Activated T-helper 2 cell treated with anti-CD3 and anti-CD28 coated beads, Interferon-gamma antibody, Interleukin-2, Interleukin-4, amounts not matched to agents 10 μg/mL and 5 μg/mL and 100 μg/mL, durations not matched to agents 14 hours and 24 hours and 36 hours (primary cell): ENCODE data around the gene FCRL6. TPM values are rescaled to one million over a fixed set of nuclear protein-coding genes. Genes with fewer than 3 reads are reported as not detected.
A peak's percentile ranks its signal among the peaks of the same experiment; 100 is the strongest.

Experiments
- DNase-seq: peaks from one replicate; pipeline ENCODE4 v3.0.0; 2021; ENCODE audit warnings: low spot score
- H3K27ac Mint-ChIP-seq: one replicate; pipeline ENCODE4 v1.8.0; 2021; ENCODE audit warnings: mixed read lengths
- H3K27me3 Mint-ChIP-seq: one replicate; pipeline ENCODE4 v1.8.0; 2021; ENCODE audit warnings: low read depth, mixed read lengths
- H3K36me3 Mint-ChIP-seq: one replicate; pipeline ENCODE4 v1.8.0; 2021; ENCODE audit warnings: low read depth, mixed read lengths
- H3K4me1 Mint-ChIP-seq: one replicate; pipeline ENCODE4 v1.8.0; 2021; ENCODE audit warnings: low read depth, mixed read lengths
- H3K4me3 Mint-ChIP-seq: one replicate; pipeline ENCODE4 v1.8.0; 2021; ENCODE audit warnings: low read depth, mild to moderate bottlenecking, moderate library complexity, mixed read lengths
- H3K9me3 Mint-ChIP-seq: one replicate; pipeline ENCODE4 v1.8.0; 2021; ENCODE audit warnings: mixed read lengths
- intact Hi-C: fragments of 100-400 bp; cut with micrococcal nuclease; formaldehyde crosslinking; loops from one replicate; pipeline ENCODE4 v1.15.1; 2023
- total RNA-seq: library from RNA; stranded (reverse); gene quantifications from 2 replicates; pipeline ENCODE4 v1.2.3, GENCODE V29; 2022

FCRL6 gene
- total RNA-seq, 1 donor from 2014 or later, result not detected

DNA sequence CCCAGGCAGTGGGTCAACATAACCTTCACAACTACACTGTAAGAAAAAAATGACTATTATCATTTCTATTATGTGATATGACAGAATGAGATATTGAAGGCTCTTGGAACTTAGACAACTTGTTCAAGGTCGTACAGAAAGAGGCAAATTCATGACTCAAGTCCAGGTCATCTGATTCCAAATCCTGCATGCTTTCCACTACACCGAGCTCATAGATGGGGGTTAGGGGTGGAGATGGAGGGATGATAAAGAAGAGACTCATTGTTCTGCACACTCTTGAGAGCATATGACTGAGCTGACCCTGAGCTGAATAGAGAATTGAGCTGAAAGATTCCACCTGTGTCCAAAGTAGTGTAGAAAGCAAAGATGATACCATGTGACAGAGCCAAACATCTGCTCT, 2.8 kb downstream of the FCRL6 start:
- Mint-ChIP-seq H3K9me3 (no peaks in the 10 kb centered on the region), H3K4me1 (peaks cover 8% of the 10 kb centered on the region)
- intact Hi-C loops, result no loop called here

DNA sequence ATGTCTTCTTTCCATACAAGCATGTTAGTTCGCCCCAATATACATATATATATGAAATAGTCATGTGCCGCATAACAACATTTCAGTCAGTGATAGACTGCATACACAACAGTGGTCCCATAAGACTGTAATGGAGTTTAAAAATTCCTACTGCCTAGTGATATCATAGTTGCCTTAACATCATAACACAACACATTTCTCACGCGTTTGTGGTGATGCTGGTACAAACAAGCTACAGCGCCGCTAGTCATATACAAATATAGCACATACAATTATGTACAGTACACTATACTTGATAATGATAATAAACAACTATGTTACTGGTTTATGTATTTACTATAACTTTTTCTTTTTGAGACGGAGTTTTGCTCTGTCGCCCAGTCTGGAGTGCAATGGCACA, 13.8 kb downstream of the FCRL6 start:
- H3K27me3 Mint-ChIP-seq, result peaks cover 18% of the 10 kb centered on the region
- no peak overlapping the region for H3K27ac Mint-ChIP-seq
- H3K4me3 Mint-ChIP-seq, result no peak overlapping the region
- H3K36me3 Mint-ChIP-seq, result no peaks in the 10 kb centered on the region
- DNase-seq, result no peak
- H3K9me3 Mint-ChIP-seq, result no peaks in the 10 kb centered on the region
- no peaks in the 10 kb centered on the region for H3K4me1 Mint-ChIP-seq
- intact Hi-C loops, result no loop called here

More for the DNA sequence above, 2.8 kb downstream of the FCRL6 start:
- Mint-ChIP-seq H3K27ac (no peak overlapping the region), H3K4me3 (no peak overlapping the region), H3K36me3 (no peaks in the 10 kb centered on the region), H3K27me3 (peaks cover 52% of the 10 kb centered on the region)
- no peak for DNase-seq

DNA sequence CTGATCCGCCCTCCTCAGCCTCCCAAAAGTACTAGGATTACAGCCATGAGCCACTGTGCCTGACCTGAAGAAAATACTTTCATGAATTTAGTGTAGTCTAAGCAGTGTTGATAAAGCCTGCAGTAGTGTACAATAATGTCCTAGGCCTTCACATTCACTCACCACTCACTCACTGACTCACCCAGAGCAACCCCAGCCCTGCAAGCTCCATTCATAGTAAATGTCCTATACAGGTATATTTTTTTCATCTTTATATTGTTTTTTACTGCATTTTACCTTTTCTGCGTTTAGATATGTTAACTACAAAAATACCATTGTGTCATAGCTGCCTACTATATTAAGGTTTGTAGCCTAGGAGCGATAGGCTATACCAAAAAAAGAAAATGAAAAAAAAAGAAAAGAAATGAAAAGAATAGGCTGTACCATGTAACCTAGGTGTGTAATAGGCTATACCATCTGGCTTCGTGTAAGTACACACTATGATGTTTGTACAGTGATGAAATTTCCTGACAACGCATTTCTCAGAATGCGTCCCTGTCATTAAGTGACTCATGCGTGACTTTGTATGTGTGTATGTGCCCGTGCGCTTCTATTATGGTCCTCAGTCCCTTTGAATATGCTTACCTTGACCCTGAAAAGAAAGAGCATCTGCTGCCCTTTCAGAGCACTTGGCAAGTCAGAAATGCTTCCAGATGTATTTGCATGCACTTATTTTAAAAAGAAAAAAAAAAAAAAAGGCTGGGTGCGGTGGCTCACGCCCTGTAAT, 15.3 kb downstream of the FCRL6 start:
- H3K27me3 Mint-ChIP-seq, result peaks cover 12% of the 10 kb centered on the region
- H3K9me3 Mint-ChIP-seq, result no peaks in the 10 kb centered on the region
- no peaks in the 10 kb centered on the region for H3K4me1 Mint-ChIP-seq
- no peak for DNase-seq
- H3K4me3 Mint-ChIP-seq, result no peak overlapping the region
- intact Hi-C loops, result no loop called here
- H3K36me3 Mint-ChIP-seq, result no peaks in the 10 kb centered on the region
- H3K27ac Mint-ChIP-seq, result no peak overlapping the region

DNA sequence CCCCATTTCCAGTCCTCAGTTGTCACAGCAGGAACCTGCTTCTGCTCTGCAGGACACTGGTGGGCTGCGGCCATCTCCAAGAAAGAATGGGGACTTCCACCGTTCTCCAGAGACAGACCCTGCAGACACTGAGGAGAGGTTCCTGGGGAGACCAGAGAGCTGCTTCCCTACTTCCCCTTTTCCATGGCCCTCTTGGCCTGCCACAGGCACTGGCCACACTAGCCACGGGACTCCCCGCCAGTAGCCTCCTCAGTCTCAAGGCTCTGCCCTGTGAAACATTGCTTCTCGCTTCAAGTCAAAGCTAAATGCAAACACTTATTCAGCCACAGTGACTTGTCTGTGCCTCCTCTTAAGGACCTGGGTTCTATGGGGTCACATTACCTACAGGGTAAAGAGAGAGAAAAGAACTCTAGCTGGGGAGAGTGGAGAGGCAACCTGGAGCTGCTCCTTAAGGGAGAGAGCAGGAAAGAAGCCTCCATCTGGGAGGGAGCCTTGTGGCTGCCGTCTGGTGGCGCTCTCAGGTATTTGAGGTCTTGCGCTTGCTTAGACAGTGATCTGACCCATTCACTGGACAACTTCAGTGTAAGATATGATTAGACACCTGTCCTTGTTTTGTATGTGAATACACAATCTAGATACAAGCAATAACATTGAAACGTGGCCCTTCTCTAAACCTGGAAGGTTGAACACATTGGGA, 19.2 kb downstream of the FCRL6 start:
- DNase-seq, result no peak
- Mint-ChIP-seq H3K27me3 (peaks cover 10% of the 10 kb centered on the region), H3K4me1 (peaks cover 16% of the 10 kb centered on the region), H3K36me3 (no peaks in the 10 kb centered on the region), H3K9me3 (no peaks in the 10 kb centered on the region), H3K27ac (no peak overlapping the region), H3K4me3 (no peak overlapping the region)
- intact Hi-C loops, result loop anchor here (5.0 kb wide), 1 partner anchor 39 kb away; the partner anchor contains the start of gene DUSP23

DNA sequence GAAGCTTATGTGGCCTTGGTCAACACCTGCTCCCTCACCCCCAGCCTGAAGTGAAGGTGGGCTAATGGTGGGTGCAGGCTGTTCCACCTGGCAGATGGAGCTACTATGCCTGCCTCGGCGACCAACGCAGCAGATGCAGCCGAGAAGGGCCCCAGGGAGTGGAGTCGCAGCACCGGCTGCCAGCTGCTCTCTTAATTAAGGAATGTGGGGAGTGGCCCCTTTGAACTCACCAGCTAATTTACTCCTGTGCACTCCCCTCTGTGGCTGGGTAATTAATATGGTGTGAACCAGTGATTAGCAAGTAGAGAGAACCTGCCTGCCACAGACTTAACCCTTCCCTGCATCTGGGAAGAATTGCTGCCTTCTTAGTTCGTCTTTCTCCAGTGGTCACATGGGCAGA, 21.2 kb downstream of the FCRL6 start:
- Mint-ChIP-seq H3K27me3 (peaks cover 10% of the 10 kb centered on the region), H3K36me3 (peaks cover 5% of the 10 kb centered on the region), H3K9me3 (no peaks in the 10 kb centered on the region), H3K4me3 (no peak overlapping the region), H3K4me1 (peaks cover 33% of the 10 kb centered on the region), H3K27ac (no peak overlapping the region)
- DNase-seq, result no peak
- intact Hi-C loops, result loop anchor here (5.0 kb wide), 1 partner anchor 41 kb away; the partner anchor contains the start of gene DUSP23

DNA sequence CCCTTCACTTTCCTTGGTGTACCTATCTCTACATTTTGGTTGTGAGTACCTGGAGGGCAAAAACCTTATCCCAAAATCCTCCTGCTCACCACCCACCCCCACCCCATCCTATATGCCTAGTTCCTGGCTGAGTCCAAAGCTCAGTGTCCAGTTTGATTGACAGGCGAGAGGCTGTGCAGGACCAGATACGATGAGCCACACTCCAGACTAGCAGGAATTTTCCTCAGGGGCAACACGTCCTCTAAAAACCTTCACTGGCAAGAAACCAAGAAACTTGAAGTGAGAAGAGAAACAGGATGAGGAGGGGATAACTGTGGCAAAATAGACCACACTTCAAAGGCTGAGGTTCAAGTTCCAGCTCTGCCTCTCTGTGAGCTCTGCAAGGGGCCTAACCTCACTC, 23.4 kb downstream of the FCRL6 start:
- Mint-ChIP-seq H3K36me3 (peaks cover 5% of the 10 kb centered on the region), H3K4me3 (no peak overlapping the region), H3K9me3 (no peaks in the 10 kb centered on the region), H3K27me3 (peaks cover 8% of the 10 kb centered on the region), H3K4me1 (peaks cover 38% of the 10 kb centered on the region), H3K27ac (no peak overlapping the region)
- no peak for DNase-seq
- intact Hi-C loops, result no loop called here

DNA sequence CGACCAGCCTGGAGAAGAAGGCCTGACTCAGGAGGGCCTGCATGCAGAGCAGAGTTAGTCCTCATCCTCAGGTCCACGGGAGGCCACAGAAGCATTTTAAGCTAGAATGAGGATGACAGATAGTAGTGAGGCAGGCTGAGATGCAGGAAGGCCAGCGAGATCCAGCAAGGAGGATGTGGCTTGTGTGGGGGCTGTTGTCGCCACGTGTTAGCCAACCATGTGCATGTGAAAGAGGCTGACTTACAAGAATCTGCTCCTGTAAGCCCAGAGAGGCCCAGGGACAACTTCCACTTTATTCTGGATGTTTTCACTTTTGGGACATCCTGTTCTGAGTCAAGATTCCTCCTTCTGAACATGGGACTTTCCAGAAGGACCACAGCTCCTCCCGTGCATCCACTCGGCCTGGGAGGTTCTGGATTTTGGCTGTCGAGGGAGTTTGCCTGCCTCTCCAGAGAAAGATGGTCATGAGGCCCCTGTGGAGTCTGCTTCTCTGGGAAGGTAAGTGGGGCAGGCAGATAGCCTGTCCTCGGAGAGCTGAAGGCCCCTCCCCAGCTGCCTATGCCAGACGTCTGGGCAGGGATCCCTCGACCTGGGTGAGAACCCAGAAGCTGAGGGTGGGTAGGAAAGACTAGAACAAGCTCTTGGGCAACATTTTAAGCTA, 24.4 kb downstream of the FCRL6 start, which contains the start of gene SLAMF8:
Gene SLAMF8, plus strand, starts transcription at position 433 of the 661 bp plus-strand sequence. Its CDS starts 26 bp downstream, at position 459.
- Mint-ChIP-seq H3K27ac (peak within 1 kb of the TSS; percentile 39), H3K27me3 (peaks cover 8% of the 10 kb centered on the region), H3K9me3 (no peaks in the 10 kb centered on the region), H3K4me1 (peaks cover 38% of the 10 kb centered on the region), H3K4me3 (no peak within 1 kb of the TSS), H3K36me3 (peaks cover 5% of the 10 kb centered on the region)
- peak; percentile 35 for DNase-seq
- intact Hi-C loops, result no loop called here

DNA sequence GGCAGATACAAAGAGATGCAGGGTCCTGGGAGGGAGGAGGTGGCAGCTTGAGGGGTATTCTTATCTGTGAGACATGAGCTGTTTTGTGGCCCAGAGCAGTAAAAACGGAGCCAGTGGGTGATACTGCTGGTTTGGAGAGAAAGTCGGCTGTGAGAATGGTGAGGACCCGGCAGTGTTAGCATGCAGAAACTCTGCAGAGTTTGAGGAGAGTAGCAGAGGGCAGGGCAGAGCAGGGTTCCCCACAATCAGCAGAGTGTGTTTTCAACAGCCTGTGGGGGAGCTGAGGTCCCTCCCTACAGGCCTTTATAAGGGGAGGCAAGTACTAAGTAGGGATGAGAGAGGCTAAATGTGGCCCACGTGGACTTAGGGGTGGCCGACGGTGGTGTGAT, 24.9 kb downstream of the FCRL6 start:
- H3K4me3 Mint-ChIP-seq, result no peak overlapping the region
- H3K36me3 Mint-ChIP-seq, result peaks cover 5% of the 10 kb centered on the region
- no peaks in the 10 kb centered on the region for H3K9me3 Mint-ChIP-seq
- DNase-seq, result no peak
- peaks cover 38% of the 10 kb centered on the region for H3K4me1 Mint-ChIP-seq
- intact Hi-C loops, result no loop called here
- H3K27me3 Mint-ChIP-seq, result peaks cover 8% of the 10 kb centered on the region
- H3K27ac Mint-ChIP-seq, result peak overlapping the region; percentile 25

DNA sequence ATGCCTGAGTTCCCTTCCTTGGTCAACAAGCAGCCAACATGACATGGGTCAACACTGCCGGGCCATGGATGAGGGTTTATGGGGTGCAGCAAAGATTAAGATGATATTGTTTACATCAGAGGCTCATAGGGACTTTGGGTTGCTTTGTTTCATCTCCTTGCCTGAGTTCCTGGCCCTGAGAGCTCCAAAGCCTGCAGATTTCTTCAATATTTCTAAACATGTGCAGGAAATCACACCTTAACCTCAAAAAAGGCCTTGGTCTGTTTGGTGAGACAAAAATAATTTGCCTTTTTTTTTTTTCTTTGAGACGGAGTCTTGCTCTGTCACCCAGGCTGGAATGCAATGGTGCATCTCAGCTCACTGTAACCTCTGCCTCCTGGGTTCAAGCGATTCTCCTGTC, 25.4 kb downstream of the FCRL6 start:
- Mint-ChIP-seq H3K36me3 (peaks cover 5% of the 10 kb centered on the region), H3K9me3 (no peaks in the 10 kb centered on the region), H3K4me1 (peaks cover 38% of the 10 kb centered on the region), H3K27me3 (peaks cover 7% of the 10 kb centered on the region), H3K27ac (no peak overlapping the region), H3K4me3 (no peak overlapping the region)
- no peak for DNase-seq
- intact Hi-C loops, result no loop called here

DNA sequence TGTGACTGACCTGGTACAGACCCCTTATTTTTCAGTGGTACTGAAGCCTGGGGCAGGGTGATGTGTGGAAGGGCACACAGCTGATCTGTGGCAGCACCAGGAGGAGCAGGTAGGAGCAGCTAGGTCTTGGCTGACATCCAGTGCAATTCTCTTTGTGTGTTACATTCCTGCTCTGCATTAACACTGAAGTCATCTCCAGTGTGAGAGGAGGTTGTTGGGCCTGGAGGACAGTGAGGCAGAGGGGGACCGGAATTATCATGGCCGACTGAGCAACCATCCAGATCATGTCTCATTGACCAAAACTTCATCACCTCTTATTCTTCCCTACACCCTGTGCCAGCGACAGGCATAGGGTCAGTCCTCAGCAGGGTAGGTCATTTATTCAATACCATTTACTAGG, 26.0 kb downstream of the FCRL6 start:
- no peaks in the 10 kb centered on the region for H3K9me3 Mint-ChIP-seq
- intact Hi-C loops, result loop anchor here (2.0 kb wide), 1 partner anchor 63 kb away; no protein-coding TSS in a partner anchor
- H3K27me3 Mint-ChIP-seq, result peaks cover 6% of the 10 kb centered on the region
- H3K27ac Mint-ChIP-seq, result no peak overlapping the region
- H3K36me3 Mint-ChIP-seq, result peaks cover 5% of the 10 kb centered on the region
- no peak overlapping the region for H3K4me3 Mint-ChIP-seq
- H3K4me1 Mint-ChIP-seq, result peaks cover 38% of the 10 kb centered on the region
- DNase-seq, result no peak

DNA sequence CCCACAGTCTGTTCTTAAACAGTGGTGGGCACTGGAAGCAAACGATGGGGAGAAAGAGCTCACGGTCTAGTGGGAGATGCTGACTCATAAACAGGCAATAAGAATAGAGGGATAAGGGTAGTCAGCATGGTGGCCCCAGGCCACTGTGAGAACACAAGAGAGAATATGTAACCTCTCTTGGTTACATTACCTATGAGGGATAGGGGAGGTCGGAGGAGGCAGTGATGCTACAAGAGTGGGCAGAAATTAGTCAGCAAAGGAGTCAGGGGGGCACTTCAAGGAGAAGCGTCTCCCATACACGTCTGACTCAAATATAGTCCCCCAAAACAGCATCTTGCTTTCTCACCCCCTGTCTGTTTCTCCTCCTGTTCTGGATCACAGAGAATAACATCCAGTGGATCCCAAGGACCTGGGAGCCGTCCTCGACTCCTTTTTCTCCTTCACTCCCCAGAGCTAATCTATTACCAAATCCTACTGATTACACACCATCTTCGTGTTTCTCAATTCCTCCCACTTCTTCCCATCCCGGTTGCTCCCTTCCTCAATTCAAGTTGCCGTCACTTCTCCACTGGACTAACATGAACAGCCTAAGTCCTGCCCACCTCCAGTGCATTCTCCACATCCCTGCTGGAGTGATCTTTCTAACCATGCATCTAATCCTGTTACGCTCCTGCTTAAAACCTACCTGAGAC, 26.6 kb downstream of the FCRL6 start:
- intact Hi-C loops, result loop anchor here (2.0 kb wide), 1 partner anchor 62 kb away; no protein-coding TSS in a partner anchor
- peaks cover 5% of the 10 kb centered on the region for H3K36me3 Mint-ChIP-seq
- H3K9me3 Mint-ChIP-seq, result no peaks in the 10 kb centered on the region
- H3K27me3 Mint-ChIP-seq, result peaks cover 6% of the 10 kb centered on the region
- no peak for DNase-seq
- H3K4me1 Mint-ChIP-seq, result peaks cover 38% of the 10 kb centered on the region
- no peak overlapping the region for H3K27ac Mint-ChIP-seq
- no peak overlapping the region for H3K4me3 Mint-ChIP-seq

DNA sequence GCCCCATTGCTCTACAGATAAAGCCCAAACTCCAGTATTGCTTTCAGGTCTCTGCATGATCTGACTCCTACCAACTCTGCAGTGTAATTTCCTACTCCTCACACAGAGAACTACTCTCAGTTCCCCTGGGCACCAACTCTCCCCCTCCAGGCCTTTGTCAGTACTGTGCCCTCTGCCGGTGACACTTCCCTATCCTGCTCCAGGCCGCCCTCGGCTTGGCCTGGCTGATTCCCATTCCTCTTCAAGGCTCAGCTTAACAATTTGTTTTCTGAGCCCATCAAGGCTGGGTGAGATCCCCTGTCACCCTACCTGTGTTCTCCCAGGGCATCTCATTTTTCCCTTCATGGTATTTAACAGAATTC, 27.1 kb downstream of the FCRL6 start:
- Mint-ChIP-seq H3K4me1 (peaks cover 38% of the 10 kb centered on the region), H3K9me3 (no peaks in the 10 kb centered on the region), H3K27me3 (peaks cover 6% of the 10 kb centered on the region), H3K4me3 (no peak overlapping the region), H3K36me3 (peaks cover 5% of the 10 kb centered on the region), H3K27ac (no peak overlapping the region)
- intact Hi-C loops, result loop anchor here (2.0 kb wide), 1 partner anchor 62 kb away; no protein-coding TSS in a partner anchor
- no peak for DNase-seq
